Measurements from ENCODE around the gene TAPBPL.
"Not testable (repeated sequence)": the region's sequence is repeated elsewhere in the genome, so short reads cannot be mapped to it uniquely, and the experiment has no call there.

GRCh38 chr12:6466751-6467150 is 14.9 kb downstream of the TAPBPL start:
- not testable (repeated sequence) for TF ChIP-seq RARB (CRISPR knock-in tag; IDR thresholded peaks at IDR 0.05); ZNF565 (CRISPR knock-in tag; conservative IDR thresholded peaks at IDR 0.05; ENCODE audit: low read depth); ISL1 (CRISPR knock-in tag; IDR thresholded peaks at IDR 0.05); CREB5 (CRISPR knock-in tag; IDR thresholded peaks at IDR 0.05; ENCODE audit: low read depth); ZFP3 (CRISPR knock-in tag; IDR thresholded peaks at IDR 0.05); OSR1 (CRISPR knock-in tag; IDR thresholded peaks at IDR 0.05); POU6F1 (CRISPR knock-in tag; IDR thresholded peaks at IDR 0.05; ENCODE audit: borderline replicate concordance, low read depth); BACH2 (CRISPR knock-in tag; IDR thresholded peaks at IDR 0.05; ENCODE audit: borderline replicate concordance); PATZ1 (CRISPR knock-in tag; IDR thresholded peaks at IDR 0.05; ENCODE audit: borderline replicate concordance)
